NCI-H446 (cell line): Measurements from ENCODE around the gene LGALS3BP.
"Not testable (repeated sequence)": the region's sequence is repeated elsewhere in the genome, so short reads cannot be mapped to it uniquely, and the experiment has no call there.

Experiments
- DNase-seq, 2 experiments: peaks; one replicate each; lab custom pipeline; 2025; lab: John Stamatoyannopoulos, UW

The LGALS3BP gene

DNA sequence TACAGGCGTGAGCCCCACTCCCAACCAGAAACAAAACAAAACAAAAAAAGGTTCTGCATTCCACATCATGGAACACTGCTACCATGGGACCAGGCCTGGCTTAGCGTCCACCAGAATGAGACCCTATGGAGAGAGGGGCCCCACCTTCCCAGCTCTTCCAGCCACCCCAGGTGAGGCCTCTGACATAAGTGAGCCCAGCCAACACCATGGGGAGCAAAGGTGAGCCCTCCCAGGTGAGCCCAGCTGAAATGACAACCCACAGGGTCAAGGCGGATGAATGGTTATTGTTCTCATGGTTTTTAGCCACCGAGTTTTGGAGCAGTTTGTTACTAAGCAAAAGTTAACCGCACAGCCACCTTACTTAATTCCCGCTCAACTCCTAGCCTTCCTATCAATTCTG lies 16.3 kb downstream of the LGALS3BP start:
- DNase-seq, result no peak

DNA sequence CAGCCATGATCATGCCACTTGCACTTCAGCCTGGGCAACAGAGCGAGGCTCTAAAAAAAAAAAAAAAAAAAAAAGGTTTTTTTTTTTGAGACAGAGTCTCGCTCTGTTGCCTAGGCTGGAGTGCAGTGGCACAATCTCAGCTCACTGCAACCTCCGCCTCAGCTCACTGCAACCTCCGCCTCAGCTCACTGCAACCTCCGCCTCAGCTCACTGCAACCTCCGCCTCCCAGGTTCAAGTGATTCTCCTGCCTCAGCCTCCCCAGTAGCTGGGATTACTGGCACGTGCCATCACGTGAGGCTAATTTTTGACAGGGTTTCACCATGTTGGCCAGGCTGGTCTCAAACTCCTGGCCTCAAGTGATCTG lies 16.8 kb downstream of the LGALS3BP start:
- DNase-seq, result not testable (repeated sequence)

DNA sequence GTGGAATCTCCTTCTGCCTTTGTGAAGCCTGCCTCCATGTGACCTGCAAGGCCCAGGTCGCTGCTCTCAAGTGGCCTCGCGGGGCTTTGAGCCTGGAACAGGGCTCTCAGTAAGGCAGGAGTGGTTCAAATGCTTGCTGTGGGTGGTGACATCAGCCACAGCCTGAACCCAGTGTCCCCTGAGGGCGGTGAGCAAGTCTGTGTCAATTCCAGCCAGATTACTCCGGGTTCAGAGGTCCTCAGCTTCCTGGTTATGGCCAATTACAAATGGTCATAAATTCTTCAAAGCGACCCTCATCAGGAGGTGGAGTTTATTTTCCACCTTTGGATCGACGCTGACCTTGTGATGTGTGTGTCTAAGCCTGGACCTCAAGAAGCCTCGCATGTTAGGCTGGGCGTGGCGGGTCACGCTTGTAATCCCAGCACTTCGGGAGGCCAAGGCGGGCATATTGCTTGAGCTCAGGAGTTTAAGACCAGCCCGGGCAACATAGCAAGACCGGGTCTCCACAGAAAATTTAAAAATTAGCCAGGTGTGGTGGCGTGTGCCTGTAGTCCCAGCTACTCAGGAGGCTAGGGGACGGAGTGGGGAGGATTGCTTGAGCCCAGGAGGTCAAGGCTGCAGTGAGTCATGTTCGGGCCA lies 17.3 kb downstream of the LGALS3BP start:
- DNase-seq, result no peak

- no peak for DNase-seq
Observed at GRCh38 chr17:78961571-78961970, 18.2 kb downstream of the LGALS3BP start.

DNA sequence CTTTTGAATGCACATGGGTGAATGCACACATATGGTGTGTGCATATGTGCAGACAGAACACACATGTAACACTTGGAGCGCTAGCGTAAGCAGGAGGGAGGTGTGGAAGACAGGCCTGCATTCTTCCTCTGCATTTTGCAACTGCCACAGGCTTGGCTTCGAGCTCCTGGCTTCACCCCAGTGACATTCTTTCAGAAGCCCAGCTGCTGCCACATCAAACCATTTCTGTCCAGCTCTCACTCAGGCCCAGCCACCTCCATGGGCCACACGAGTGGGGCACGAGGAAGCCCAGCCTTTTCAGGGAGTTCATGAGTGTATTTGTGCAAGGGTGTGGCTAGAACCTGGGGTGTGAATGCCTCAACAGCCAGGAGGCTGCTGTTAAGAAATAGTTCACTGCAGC lies 18.8 kb downstream of the LGALS3BP start:
- DNase-seq, result peak in 1 of 2 experiments; percentile 67

DNA sequence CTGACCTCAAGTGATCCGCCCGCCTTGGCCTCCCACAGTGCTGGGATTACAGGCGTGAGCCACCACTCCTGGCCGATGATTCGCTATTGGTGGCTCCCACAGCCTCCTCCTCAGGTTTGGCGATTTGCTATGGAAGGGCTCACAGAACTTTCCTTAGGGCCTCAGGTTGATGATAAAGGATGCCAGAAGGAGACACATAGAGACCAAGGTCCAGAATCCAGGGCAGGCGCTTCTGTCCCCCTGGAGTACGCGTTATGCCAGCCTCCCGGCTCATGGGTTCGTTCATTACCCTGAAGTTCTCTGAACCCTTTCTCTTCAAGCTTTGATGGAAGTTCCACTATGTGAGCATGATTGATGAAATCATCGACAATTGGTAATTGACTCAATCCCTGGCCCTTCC lies 19.9 kb downstream of the LGALS3BP start:
- no peak for DNase-seq

- no peak for DNase-seq
Observed at GRCh38 chr17:78958641-78959127, 21.0 kb downstream of the LGALS3BP start.

DNA sequence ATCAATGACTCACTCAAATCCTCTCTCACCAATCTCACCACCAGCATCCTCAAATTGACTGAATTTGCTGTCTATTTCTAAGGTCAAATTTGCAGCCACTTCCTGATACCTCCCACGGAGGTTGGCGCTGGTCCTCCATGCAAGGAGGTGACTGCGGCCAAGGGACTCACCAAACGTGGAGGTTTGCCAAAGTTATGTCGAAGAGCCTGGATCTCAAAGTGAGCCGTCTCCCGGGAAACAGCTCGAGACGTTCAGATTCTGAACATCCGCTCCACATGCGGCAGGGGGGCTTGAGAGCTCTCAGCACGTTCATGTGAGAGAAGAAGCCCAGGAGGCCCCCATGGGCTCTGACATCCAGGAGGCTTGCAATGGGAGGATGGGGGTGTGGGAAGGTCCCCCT lies 22.6 kb downstream of the LGALS3BP start:
- peak; percentile 28 to 88 for DNase-seq

GRCh38 chr17:78956254-78956653 lies 23.5 kb downstream of the LGALS3BP start:
- no peak for DNase-seq

GRCh38 chr17:78954684-78955083 lies 25.0 kb downstream of the LGALS3BP start:
- DNase-seq, result no peak

- no peak for DNase-seq
Observed at GRCh38 chr17:78953356-78954350, 26.1 kb downstream of the LGALS3BP start.

DNA sequence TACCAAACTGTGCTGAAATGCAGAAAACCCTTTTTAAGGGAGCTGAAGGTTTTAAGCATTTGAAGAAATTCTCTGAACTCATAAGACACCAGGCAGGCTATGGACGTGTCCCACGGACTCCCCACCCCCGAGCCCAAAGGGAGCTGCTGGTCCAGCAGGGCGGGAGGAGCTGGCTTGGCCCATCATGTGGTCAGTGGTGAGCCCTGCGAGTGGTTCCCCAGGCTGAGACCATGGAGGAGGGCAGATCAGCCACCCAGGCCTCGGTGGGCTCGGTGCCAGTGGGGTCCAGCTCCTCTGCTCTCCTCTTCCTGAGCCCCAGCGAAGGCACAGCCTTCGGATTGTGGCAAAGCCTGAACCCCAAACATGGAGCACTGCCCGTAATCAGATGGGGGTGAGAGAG lies 27.0 kb downstream of the LGALS3BP start:
- no peak for DNase-seq

DNA sequence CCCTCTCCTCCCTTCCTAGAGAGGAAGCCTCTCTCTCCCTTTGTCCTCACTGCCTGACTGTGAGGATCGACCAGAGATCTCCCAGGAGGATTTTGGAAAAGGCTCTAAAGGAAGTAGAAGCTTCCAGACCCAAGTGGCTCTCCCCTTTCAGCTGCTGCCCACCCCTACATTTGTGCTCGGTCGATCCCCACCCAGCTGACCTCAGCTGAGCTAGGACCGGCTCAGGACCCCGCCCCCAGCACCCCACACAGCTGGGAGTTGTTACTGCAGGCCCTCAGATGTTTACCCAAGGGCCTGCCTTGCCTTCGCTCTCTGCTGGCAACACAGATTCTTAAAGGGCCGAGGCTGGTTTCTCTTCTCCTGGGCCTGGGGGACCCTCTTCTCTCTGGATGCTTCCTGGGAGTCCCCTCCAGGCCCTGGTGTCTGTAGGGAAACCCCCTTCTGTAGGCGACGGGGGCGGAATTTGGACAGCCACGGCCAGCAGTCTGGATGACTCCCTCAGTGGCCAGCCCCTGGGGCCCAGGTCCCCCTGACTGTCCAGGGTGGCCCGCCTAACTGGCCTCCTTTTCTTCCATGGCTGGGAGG lies 27.7 kb downstream of the LGALS3BP start:
- DNase-seq, result no peak

- no peak for DNase-seq
Observed at GRCh38 chr17:78950870-78951269, 28.9 kb downstream of the LGALS3BP start.

DNA sequence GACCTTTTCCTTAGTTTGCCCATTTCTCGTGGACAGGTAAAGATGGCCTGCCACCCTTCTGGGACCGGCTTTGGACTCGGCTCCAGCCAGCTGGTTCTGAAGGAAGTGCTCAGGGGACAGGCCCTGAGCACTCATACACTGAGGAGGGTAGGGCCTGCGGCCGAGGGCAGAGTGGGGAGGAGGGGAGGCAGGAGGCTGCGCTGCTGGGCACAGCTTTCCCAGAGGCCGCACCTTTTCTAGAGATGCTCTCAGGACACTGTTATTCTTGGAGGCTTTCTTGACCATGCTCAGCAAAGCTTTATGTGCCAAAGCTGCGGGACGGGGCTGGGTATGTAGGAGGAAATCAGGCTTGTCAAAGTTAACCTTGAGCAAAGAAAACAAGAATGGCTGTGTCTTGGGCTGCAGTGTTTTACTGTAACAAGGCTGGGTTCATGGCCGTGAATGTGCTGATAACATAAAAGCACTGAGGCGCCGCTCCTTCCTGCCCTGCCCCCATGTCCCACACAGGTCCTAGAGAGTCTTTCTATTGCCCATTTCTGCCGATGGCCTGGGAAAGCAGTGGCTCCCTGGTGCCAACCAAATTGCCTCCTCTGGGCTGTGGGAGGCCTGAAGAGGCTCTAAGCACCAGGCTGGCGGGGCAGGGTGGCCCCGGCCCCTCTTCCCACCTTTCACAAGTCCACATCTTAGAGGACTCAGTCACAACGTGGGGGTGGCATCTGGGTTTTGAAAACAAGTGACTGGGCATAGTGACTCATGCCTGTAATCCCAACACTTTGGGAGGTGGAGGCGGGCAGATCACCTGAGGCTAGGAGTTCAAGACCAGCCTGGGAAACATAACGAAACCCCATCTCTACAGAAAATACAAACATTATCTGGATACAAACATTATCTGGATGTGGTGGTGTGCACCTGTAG lies 32.2 kb downstream of the LGALS3BP start:
- DNase-seq, result no peak

GRCh38 chr17:78946631-78947030 lies 33.1 kb downstream of the LGALS3BP start:
- DNase-seq, result no peak

GRCh38 chr17:78946131-78946530 lies 33.6 kb downstream of the LGALS3BP start:
- DNase-seq, result no peak

GRCh38 chr17:78945455-78945854 lies 34.3 kb downstream of the LGALS3BP start:
- DNase-seq, result not testable (repeated sequence)

DNA sequence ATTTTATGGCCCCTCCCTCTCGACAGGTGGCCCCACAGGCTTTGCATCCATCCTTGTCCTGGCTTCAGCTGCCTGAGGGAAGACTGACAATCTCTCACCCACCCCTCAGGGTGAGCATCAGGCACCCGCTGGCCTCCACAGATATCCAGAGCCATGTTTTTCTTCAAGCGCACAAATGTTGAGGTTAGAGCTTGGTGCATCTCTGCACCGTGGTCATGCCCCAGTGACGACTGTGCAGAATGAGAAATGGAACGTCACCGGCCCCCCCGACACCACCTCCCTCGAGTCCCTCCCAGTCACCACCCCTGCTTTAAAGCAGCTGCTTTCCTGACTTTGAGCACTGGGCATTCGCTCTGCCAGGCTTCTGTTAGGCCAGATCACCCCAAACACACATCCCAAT lies 34.8 kb downstream of the LGALS3BP start:
- no peak for DNase-seq

GRCh38 chr17:78944026-78944425 lies 35.7 kb downstream of the LGALS3BP start:
- no peak for DNase-seq

GRCh38 chr17:78940708-78941107 lies 39.0 kb downstream of the LGALS3BP start:
- DNase-seq, result no peak

DNA sequence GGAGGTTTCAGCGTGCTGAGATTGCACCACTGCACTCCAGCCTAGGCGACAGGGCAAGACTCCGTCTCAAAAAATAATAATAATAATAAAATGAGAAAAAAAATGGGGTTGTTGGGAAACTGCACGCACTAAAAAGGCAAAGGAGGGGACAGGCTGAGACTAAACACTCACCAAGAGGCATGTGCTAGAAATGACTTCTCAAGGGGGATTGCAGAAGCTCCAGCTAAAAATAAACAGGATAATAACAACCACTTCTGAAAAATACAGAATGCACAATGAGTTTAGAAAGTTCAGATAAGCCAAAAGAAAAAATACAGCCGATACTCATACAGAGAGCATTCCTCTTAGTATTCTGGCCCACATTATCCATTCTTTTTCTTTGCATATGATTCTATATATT lies 39.5 kb downstream of the LGALS3BP start:
- DNase-seq, result no peak
